H9 (cell line): Measurements from ENCODE around the gene BEST4. TPM values are rescaled to one million over a fixed set of nuclear protein-coding genes. Genes with fewer than 3 reads are reported as not detected.

Experiments used
- DNase-seq: peaks from one replicate; pipeline ENCODE4 v3.0.0-alpha.2; 2017
- H2AFZ ChIP-seq: one replicate; pipeline ENCODE4 v1.6.1; 2013; ENCODE audit warnings: mild to moderate bottlenecking, low read length, control low read depth, moderate library complexity
- H2AK5ac ChIP-seq: 2 replicates; pipeline ENCODE4 v1.6.1; 2013; ENCODE audit warnings: low read length, control low read depth, mixed read lengths; ENCODE audit not compliant: insufficient read length
- H2BK120ac ChIP-seq: one replicate; pipeline ENCODE4 v1.6.1; 2013; ENCODE audit warnings: low read depth, mild to moderate bottlenecking, low read length, control low read depth, inconsistent platforms; ENCODE audit not compliant: poor library complexity, severe bottlenecking
- H2BK12ac ChIP-seq: 2 replicates; pipeline ENCODE4 v1.6.1; 2013; ENCODE audit warnings: low read length, control low read depth, mixed read lengths, low read depth; ENCODE audit not compliant: insufficient read length
- H2BK15ac ChIP-seq: 2 replicates; pipeline ENCODE4 v1.6.1; 2013; ENCODE audit warnings: low read depth, low read length, control low read depth
- H2BK20ac ChIP-seq: one replicate; pipeline ENCODE4 v1.6.1; 2013; ENCODE audit warnings: low read depth, mild to moderate bottlenecking, low read length, control low read depth, inconsistent platforms; ENCODE audit not compliant: poor library complexity, severe bottlenecking
- H2BK5ac ChIP-seq: 2 replicates; pipeline ENCODE4 v1.6.1; 2013; ENCODE audit warnings: low read length, control low read depth, mixed read lengths; ENCODE audit not compliant: insufficient read length
- H3K14ac ChIP-seq: 2 replicates; pipeline ENCODE4 v1.6.1; 2013; ENCODE audit warnings: low read length, control low read depth; ENCODE audit not compliant: insufficient read depth
- H3K18ac ChIP-seq: 2 replicates; pipeline ENCODE4 v1.6.1; 2013; ENCODE audit warnings: low read depth, mild to moderate bottlenecking, mixed read lengths, low read length, control low read depth; ENCODE audit not compliant: insufficient read length
- H3K23ac ChIP-seq: 2 replicates; pipeline ENCODE4 v1.6.1; 2013; ENCODE audit warnings: low read length, control low read depth, mixed read lengths, low read depth; ENCODE audit not compliant: insufficient read length
- H3K23me2 ChIP-seq: 2 replicates; pipeline ENCODE4 v1.6.1; 2013; ENCODE audit warnings: low read depth, mild to moderate bottlenecking, mixed read lengths, low read length, control low read depth; ENCODE audit not compliant: insufficient read length, poor library complexity, severe bottlenecking
- H3K27ac ChIP-seq: 2 replicates; pipeline ENCODE4 v1.5.1; 2013; ENCODE audit warnings: low read length, control low read depth, mixed read lengths, low read depth; ENCODE audit not compliant: insufficient read length
- H3K27me3 ChIP-seq: 2 replicates; pipeline ENCODE4 v1.6.1; 2013; ENCODE audit warnings: low read length, control low read depth, inconsistent platforms; ENCODE audit not compliant: insufficient read depth
- H3K4ac ChIP-seq: 2 replicates; pipeline ENCODE4 v1.6.1; 2013; ENCODE audit warnings: low read depth, mild to moderate bottlenecking, control low read depth, inconsistent platforms, low read length, moderate library complexity
- H3K4me1 ChIP-seq: 2 replicates; pipeline ENCODE4 v1.6.1; 2013; ENCODE audit warnings: low read length, control low read depth, inconsistent platforms; ENCODE audit not compliant: insufficient read depth
- H3K4me2 ChIP-seq: 2 replicates; pipeline ENCODE4 v1.6.1; 2013; ENCODE audit warnings: low read length, control low read depth, mixed read lengths; ENCODE audit not compliant: insufficient read length, insufficient read depth
- H3K56ac ChIP-seq: 2 replicates; pipeline ENCODE4 v1.6.1; 2013; ENCODE audit warnings: low read depth, mild to moderate bottlenecking, mixed read lengths, low read length, control low read depth; ENCODE audit not compliant: insufficient read length
- H3K79me1 ChIP-seq: 2 replicates; pipeline ENCODE4 v1.6.1; 2013; ENCODE audit warnings: low read depth, mild to moderate bottlenecking, moderate library complexity, low read length, control low read depth, inconsistent platforms; ENCODE audit not compliant: insufficient read depth, poor library complexity, severe bottlenecking
- H3K79me2 ChIP-seq: 2 replicates; pipeline ENCODE4 v1.6.1; 2013; ENCODE audit warnings: low read length, control low read depth, inconsistent platforms; ENCODE audit not compliant: insufficient read depth
- H3K9ac ChIP-seq: 2 replicates; pipeline ENCODE4 v1.6.1; 2013; ENCODE audit warnings: low read length, control low read depth, mixed read lengths; ENCODE audit not compliant: insufficient read length; ENCODE audit errors: extremely low read depth
- H3K9me3 ChIP-seq: one replicate; pipeline ENCODE4 v1.6.1; 2013; ENCODE audit warnings: low read depth, low read length, inconsistent platforms; ENCODE audit not compliant: control insufficient read depth
- H3T11ph ChIP-seq: one replicate; pipeline ENCODE4 v1.6.1; 2013; ENCODE audit warnings: mild to moderate bottlenecking, low read length, control low read depth, inconsistent platforms
- H4K20me1 ChIP-seq: one replicate; pipeline ENCODE4 v1.6.1; 2013; ENCODE audit not compliant: control insufficient read depth, insufficient read length, insufficient read depth
- H4K5ac ChIP-seq: 2 replicates; pipeline ENCODE4 v1.6.1; 2013; ENCODE audit warnings: low read depth, mild to moderate bottlenecking, mixed read lengths, low read length, control low read depth; ENCODE audit not compliant: insufficient read length
- H4K8ac ChIP-seq: replicated peaks from 2 replicates; pipeline ENCODE4 v1.6.1; 2013; ENCODE audit warnings: low read length, control low read depth, mixed read lengths, low read depth; ENCODE audit not compliant: insufficient read length
- H4K91ac ChIP-seq: 2 replicates; pipeline ENCODE4 v1.6.1; 2013; ENCODE audit warnings: low read depth, mild to moderate bottlenecking, moderate library complexity, mixed read lengths, low read length, control low read depth; ENCODE audit not compliant: insufficient read length
- H3K27ac Mint-ChIP-seq, 3 experiments: 2 replicates in 2 of 3; 3 replicates in 1 of 3; pipeline ENCODE4 v1.8.0; 2020 to 2021; ENCODE audit warnings: mixed read lengths in 3 of 3, mild to moderate bottlenecking in 1 of 3, moderate library complexity in 1 of 3
- H3K27me3 Mint-ChIP-seq: 2 replicates; pipeline ENCODE4 v1.8.0; 2021; ENCODE audit warnings: low read depth, mild to moderate bottlenecking, moderate library complexity, mixed read lengths
- H3K36me3 Mint-ChIP-seq, 3 experiments: 2 replicates in 2 of 3; 3 replicates in 1 of 3; pipeline ENCODE4 v1.8.0; 2020 to 2021; ENCODE audit warnings: low read depth in 3 of 3, mixed read lengths in 3 of 3; ENCODE audit not compliant: insufficient read depth in 1 of 3
- H3K4me1 Mint-ChIP-seq, 2 experiments: 2 replicates each; pipeline ENCODE4 v1.8.0; 2020; ENCODE audit warnings: mixed read lengths in 2 of 2
- H3K4me3 Mint-ChIP-seq, 2 experiments: 2 replicates in 1 of 2; 3 replicates in 1 of 2; pipeline ENCODE4 v1.8.0; 2020 to 2021; ENCODE audit warnings: mild to moderate bottlenecking in 2 of 2, mixed read lengths in 2 of 2, moderate library complexity in 1 of 2
- H3K9me3 Mint-ChIP-seq, 2 experiments: 2 replicates in 1 of 2; 3 replicates in 1 of 2; pipeline ENCODE4 v1.8.0; 2020; ENCODE audit warnings: mild to moderate bottlenecking in 2 of 2, mixed read lengths in 2 of 2, moderate library complexity in 1 of 2
- CTCF ChIP-seq: fragments of 200-600 bp; sonication (generic); conservative IDR thresholded peaks from 3 replicates; pipeline ENCODE4 v1.8.0; 2021; ENCODE audit warnings: antibody characterized with exemption, mild to moderate bottlenecking
- WGBS: extraction: QIAGEN DNeasy Blood & Tissue Kit; methylation state at CpG from one replicate; pipeline ENCODE4 v1.1.7; 2013; ENCODE audit warnings: missing lambda C conversion rate, low lambda C conversion rate, mixed read lengths; ENCODE audit not compliant: insufficient read length; ENCODE audit errors: extremely low coverage; 5-methylcytosine and 5-hydroxymethylcytosine counted together
- total RNA-seq: library from RNA; stranded (reverse); gene quantifications from 2 replicates; pipeline ENCODE4 v1.2.1, GENCODE V29; 2021

Gene BEST4
- total RNA-seq, 1 experiment from 2014 or later: 1.1 TPM

DNA sequence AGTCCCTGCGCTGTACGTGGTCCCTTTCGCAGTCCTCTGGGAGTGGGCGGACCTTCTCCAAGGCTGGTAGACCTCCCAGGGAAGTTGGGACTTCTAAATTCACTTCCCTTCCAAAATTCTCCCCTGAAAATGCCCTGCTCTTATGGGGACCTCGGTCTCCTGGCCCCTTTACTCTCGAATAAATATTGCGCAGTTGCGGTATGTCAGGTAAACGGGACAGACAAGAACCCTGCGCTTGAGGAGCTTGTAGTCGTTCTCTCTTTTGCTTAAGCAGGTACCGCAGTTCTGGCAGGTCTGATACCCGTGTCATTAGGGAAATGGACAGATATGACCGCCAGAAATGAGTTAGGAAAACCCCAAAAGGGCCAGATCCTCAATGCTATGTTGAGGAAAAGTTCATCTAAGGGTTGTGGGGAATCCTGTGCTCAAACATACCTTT, 47.8 kb downstream of the BEST4 start:
- H4K8ac ChIP-seq: no peak overlapping the region
- no peak overlapping the region for H2AK5ac ChIP-seq
- Mint-ChIP-seq H3K27me3 (peaks cover 2% of the 10 kb centered on the region; the same call in 1 of the 2 replicates), H3K4me1 (peaks cover 17 to 18% of the 10 kb centered on the region in 2 experiments), H3K36me3 (peaks cover 24 to 39% (median 35%) of the 10 kb centered on the region in 3 experiments), H3K4me3 (peak overlapping the region; percentile 98 to 99), H3K9me3 (peaks cover 0 to 11% of the 10 kb centered on the region in 2 experiments; a peak in 4 of 5 replicates), H3K27ac (peak overlapping the region; percentile 96 to 99 (median 97))
- H2BK12ac ChIP-seq: no peak overlapping the region
- H4K91ac ChIP-seq: no peak overlapping the region
- no peak overlapping the region; the same call in 1 of the 2 replicates for H3K4ac ChIP-seq
- no peak overlapping the region for H3K56ac ChIP-seq
- DNase-seq: no peak
- H3K4me1 ChIP-seq: no peaks in the 10 kb centered on the region
- no peaks in the 10 kb centered on the region for H3K27me3 ChIP-seq
- H4K5ac ChIP-seq: no peak overlapping the region
- no peak overlapping the region for H3T11ph ChIP-seq
- no peak for TF ChIP-seq CTCF
- H3K79me2 ChIP-seq: peaks cover 9% of the 10 kb centered on the region; the same call in 1 of the 2 replicates
- peak overlapping the region; percentile 74 for H3K9ac ChIP-seq
- no peak overlapping the region for H2AFZ ChIP-seq
- no peak overlapping the region for H2BK120ac ChIP-seq
- no peak overlapping the region for H2BK5ac ChIP-seq
- H2BK15ac ChIP-seq: no peak overlapping the region
- H2BK20ac ChIP-seq: no peak overlapping the region
- H3K27ac ChIP-seq: no peak overlapping the region
- H3K23me2 ChIP-seq: peaks cover 8% of the 10 kb centered on the region
- peak overlapping the region; percentile 15; the same call in 1 of the 2 replicates for H3K14ac ChIP-seq
- peak overlapping the region; percentile 65 for H3K18ac ChIP-seq
- peaks cover 5% of the 10 kb centered on the region for H3K79me1 ChIP-seq
- no peaks in the 10 kb centered on the region for H3K9me3 ChIP-seq
- H3K4me2 ChIP-seq: peak overlapping the region; percentile 58
- WGBS: no CpG with 5 or more reads among the region's 14 CpGs
- no peaks in the 10 kb centered on the region for H4K20me1 ChIP-seq
- H3K23ac ChIP-seq: no peak overlapping the region
